ENCODE measurements around the gene MED15.
A peak's percentile ranks its signal among the peaks of the same experiment; 100 is the strongest.

MED15 gene

DNA sequence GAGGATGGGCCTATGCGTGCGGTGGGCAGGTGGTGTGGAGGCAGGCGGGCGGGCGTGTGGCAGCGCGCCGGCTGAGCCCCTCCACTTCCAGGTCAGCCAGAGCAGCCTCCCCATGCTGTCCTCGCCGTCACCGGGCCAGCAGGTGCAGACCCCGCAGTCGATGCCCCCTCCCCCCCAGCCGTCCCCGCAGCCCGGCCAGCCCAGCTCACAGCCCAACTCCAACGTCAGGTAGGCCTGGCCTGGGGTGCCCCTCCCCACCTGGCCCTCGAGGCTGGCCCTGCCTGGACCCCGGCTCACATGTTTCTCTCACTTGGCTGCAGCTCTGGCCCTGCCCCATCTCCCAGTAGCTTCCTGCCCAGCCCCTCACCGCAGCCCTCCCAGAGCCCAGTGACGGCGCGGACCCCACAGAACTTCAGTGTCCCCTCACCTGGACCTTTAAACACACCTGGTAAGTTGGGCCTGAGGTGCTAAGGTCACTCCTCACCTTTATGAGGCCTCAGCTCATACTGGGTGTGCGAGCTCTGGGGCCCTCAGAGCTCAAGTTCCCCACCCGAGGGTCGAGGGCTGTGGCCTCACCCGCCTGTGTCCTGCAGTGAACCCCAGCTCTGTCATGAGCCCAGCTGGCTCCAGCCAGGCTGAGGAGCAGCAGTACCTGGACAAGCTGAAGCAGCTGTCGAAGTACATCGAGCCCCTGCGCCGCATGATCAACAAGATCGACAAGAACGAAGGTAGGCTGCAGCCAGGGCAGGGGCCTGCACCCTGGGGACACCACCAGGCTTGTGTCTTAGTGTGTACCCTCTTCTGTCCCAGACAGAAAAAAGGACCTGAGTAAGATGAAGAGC, 75.3 kb downstream of the MED15 start:
- in situ Hi-C loops (cut with HindIII; ENCODE audit: low pct_ligation_motif_present, low sequenced_read_pairs): no loop called here
- H3K27ac ChIP-seq: no peak overlapping the region
- no peak for DNase-seq
- no peak overlapping the region for H3K4me3 ChIP-seq (ENCODE audit: low read depth, low read length)
- H3K27me3 ChIP-seq (replicated peaks): no peaks in the 10 kb centered on the region
- H3K36me3 ChIP-seq (replicated peaks): peaks cover 95% of the 10 kb centered on the region
- TF ChIP-seq CTCF (IDR thresholded peaks at IDR 0.05; ENCODE audit: low read depth, low read length, missing control alignments): no peak

GRCh38 chr22:20583471-20583922, 76.1 kb downstream of the MED15 start:
- H3K36me3 ChIP-seq (replicated peaks): peaks cover 89% of the 10 kb centered on the region
- H3K4me3 ChIP-seq (ENCODE audit: low read depth, low read length): no peak overlapping the region
- no peak overlapping the region for H3K27ac ChIP-seq
- no peaks in the 10 kb centered on the region for H3K27me3 ChIP-seq (replicated peaks)
- TF ChIP-seq CTCF (IDR thresholded peaks at IDR 0.05; ENCODE audit: low read depth, low read length, missing control alignments): peak; percentile 52
- in situ Hi-C loops (cut with HindIII; ENCODE audit: low pct_ligation_motif_present, low sequenced_read_pairs): no loop called here
- DNase-seq: no peak

GRCh38 chr22:20584029-20584871, 76.8 kb downstream of the MED15 start:
- Histone ChIP-seq H3K4me3 (ENCODE audit: low read depth, low read length) (no peak overlapping the region), H3K27ac (no peak overlapping the region), H3K27me3 (replicated peaks) (no peaks in the 10 kb centered on the region), H3K36me3 (replicated peaks) (peaks cover 82% of the 10 kb centered on the region)
- in situ Hi-C loops (cut with HindIII; ENCODE audit: low pct_ligation_motif_present, low sequenced_read_pairs): no loop called here
- no peak for DNase-seq
- no peak for TF ChIP-seq CTCF (IDR thresholded peaks at IDR 0.05; ENCODE audit: low read depth, low read length, missing control alignments)

- peaks cover 74% of the 10 kb centered on the region for H3K36me3 ChIP-seq (replicated peaks)
- no peaks in the 10 kb centered on the region for H3K27me3 ChIP-seq (replicated peaks)
- TF ChIP-seq CTCF (IDR thresholded peaks at IDR 0.05; ENCODE audit: low read depth, low read length, missing control alignments): no peak
Observed at GRCh38 chr22:20584872-20585638, 77.6 kb downstream of the MED15 start.

DNA sequence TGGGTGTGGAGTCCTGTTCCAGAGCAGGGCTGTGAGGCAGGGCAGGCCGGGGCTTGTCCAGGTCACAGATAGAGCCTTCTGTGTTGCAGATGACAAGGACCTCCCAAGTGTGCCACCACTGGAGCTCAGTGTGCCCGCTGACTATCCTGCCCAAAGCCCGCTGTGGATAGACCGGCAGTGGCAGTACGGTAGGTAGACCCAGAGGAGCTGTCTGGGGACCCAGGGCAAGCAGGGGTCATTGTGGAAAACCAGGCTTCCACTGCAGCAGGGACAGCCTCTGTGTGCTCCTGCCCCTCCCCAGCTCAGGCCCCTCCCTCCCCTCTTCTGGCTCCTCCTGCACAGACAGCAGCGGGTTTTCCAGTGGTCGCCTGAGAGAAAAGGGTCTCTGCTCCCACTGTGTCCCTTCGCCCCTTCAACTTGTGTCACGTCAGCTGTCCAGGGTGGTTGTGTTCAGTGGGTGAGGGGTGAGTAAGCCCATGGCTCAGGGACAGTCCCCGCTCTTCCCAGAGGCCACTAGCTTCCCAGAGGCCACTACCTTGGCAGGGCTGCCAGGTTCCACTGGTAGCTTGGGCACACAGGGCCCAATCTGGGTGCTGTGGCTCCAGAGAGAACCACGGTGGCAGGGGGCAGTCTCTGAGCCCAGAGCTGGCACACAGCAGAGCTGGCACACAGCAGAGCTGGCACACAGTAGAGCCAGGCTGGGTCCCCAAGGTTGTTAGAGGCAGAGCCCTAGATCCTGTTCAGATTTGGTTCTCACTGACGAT, 78.4 kb downstream of the MED15 start:
- in situ Hi-C loops (cut with HindIII; ENCODE audit: low pct_ligation_motif_present, low sequenced_read_pairs): no loop called here
- H3K4me3 ChIP-seq (ENCODE audit: low read depth, low read length): no peak overlapping the region
- no peak overlapping the region for H3K27ac ChIP-seq
- peaks cover 66% of the 10 kb centered on the region for H3K36me3 ChIP-seq (replicated peaks)
- DNase-seq: no peak
- no peak for TF ChIP-seq CTCF (IDR thresholded peaks at IDR 0.05; ENCODE audit: low read depth, low read length, missing control alignments)
- H3K27me3 ChIP-seq (replicated peaks): no peaks in the 10 kb centered on the region

More at GRCh38 chr22:20584872-20585638, 77.6 kb downstream of the MED15 start:
- Histone ChIP-seq H3K4me3 (ENCODE audit: low read depth, low read length) (no peak overlapping the region), H3K27ac (no peak overlapping the region)
- no peak for DNase-seq
- in situ Hi-C loops (cut with HindIII; ENCODE audit: low pct_ligation_motif_present, low sequenced_read_pairs): no loop called here

Data from brain microvascular endothelial cell (primary cell).